Esophagus squamous epithelium (tissue), 4 donors: ENCODE measurements around the gene C22orf31.

Experiments
- CTCF ChIP-seq, 6 experiments: fragments of 450-650 bp in 4 of 6; fragments of 200-600 bp in 2 of 6; sonication (generic) in 2 of 6; IDR thresholded peaks; one replicate each; pipeline ENCODE4 v1.5.1; 2016 to 2019; ENCODE audit warnings: antibody characterized with exemption in 6 of 6, mild to moderate bottlenecking in 4 of 6, moderate library complexity in 4 of 6
- POLR2A ChIP-seq, 4 donors: fragments of 450-650 bp; IDR thresholded peaks; one replicate each; pipeline ENCODE4 v1.6.1; 2017; ENCODE audit warnings: antibody characterized with exemption in 4 of 4, mild to moderate bottlenecking in 4 of 4, moderate library complexity in 3 of 4

DNA sequence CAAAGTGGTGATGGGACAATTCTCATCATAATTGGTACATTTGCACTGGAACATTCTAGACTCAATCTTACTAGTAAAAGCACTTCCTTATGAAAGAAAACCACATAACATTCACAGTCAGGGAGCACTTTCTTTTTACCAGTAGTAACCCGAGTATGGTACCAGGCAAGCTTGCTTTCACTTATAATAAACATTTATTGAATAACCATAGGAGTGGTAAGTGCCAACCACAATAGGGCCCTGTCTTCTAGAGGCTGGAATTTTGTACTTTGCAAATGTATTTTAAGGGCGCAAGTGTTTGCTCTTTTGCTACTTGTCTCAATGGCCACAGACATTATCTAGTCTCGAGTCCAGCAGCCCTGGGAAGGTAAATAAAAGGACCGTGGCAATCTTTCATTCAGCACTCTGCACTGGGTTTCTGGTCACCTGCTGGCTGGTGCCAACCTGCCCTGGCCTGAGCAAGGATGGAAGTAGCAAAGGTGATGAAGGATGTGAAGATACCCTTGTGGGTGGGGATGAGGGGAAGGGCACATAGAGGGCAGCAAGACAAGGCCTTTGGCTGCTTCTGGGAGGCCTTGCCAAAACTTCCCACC is 24.2 kb downstream of the C22orf31 start:
- TF ChIP-seq CTCF (IDR thresholded peaks at IDR 0.05) (no peak), POLR2A (IDR thresholded peaks at IDR 0.05) (no peak)
